H1 (cell line): ENCODE data around the gene KCNMB1. TPM values are rescaled to one million over a fixed set of nuclear protein-coding genes. Genes with fewer than 3 reads are reported as not detected.

Experiments
- CTCF ChIA-PET: fragments of 300-600 bp; sonication (Branson Sonifier 250); formaldehyde crosslinking; loops from one replicate; lab custom pipeline; 2021; ENCODE audit not compliant: partially characterized antibody; lab: Charles Lee
- POLR2A ChIA-PET: fragments of 300-600 bp; sonication (Branson Sonifier 250); formaldehyde crosslinking; loops from one replicate; lab custom pipeline; 2021; ENCODE audit warnings: inconsistent platforms; ENCODE audit not compliant: partially characterized antibody; lab: Charles Lee
- DNase-seq, 2 experiments: peaks; one replicate each; pipeline versions ENCODE4 v3.0.0 to v3.0.0-alpha.2; 2010 to 2022; ENCODE audit warnings: low spot score in 2 of 2, low read depth in 1 of 2, mixed read lengths in 1 of 2
- FAIRE-seq: peaks from 2 replicates; lab custom pipeline; 2011; peaks lifted over from hg19 to GRCh38; lab: Jason Lieb, UNC
- H2AFZ ChIP-seq: 2 replicates; pipeline ENCODE4 v1.8.1; 2012; ENCODE audit warnings: low read length, inconsistent platforms
- H2AK5ac ChIP-seq: 2 replicates; pipeline ENCODE4 v1.6.1; 2013; ENCODE audit warnings: low read depth, low read length
- H2BK120ac ChIP-seq: replicated peaks from 2 replicates; pipeline ENCODE3; 2013; ENCODE audit warnings: low read depth, low read length, inconsistent platforms
- H2BK12ac ChIP-seq: 2 replicates; pipeline ENCODE4 v1.6.1; 2013; ENCODE audit warnings: low read depth, low read length
- H2BK15ac ChIP-seq: 2 replicates; pipeline ENCODE4 v1.6.1; 2013; ENCODE audit warnings: low read length
- H2BK20ac ChIP-seq: 2 replicates; pipeline ENCODE4 v1.6.1; 2013; ENCODE audit warnings: low read length
- H2BK5ac ChIP-seq: 2 replicates; pipeline ENCODE4 v1.6.1; 2013; ENCODE audit warnings: low read depth, low read length
- H3K14ac ChIP-seq: 2 replicates; pipeline ENCODE4 v1.6.1; 2013; ENCODE audit warnings: inconsistent platforms; ENCODE audit not compliant: insufficient read length
- H3K18ac ChIP-seq: 2 replicates; pipeline ENCODE4 v1.6.1; 2013; ENCODE audit warnings: low read length; ENCODE audit errors: extremely low read depth
- H3K23ac ChIP-seq: 2 replicates; pipeline ENCODE4 v1.6.1; 2013; ENCODE audit warnings: inconsistent platforms; ENCODE audit not compliant: insufficient read length
- H3K23me2 ChIP-seq: 2 replicates; pipeline ENCODE4 v1.6.1; 2013; ENCODE audit warnings: low read depth, low read length
- H3K27ac ChIP-seq: 2 replicates; pipeline ENCODE4 v1.6.1; 2011; ENCODE audit warnings: low read depth, low read length, inconsistent platforms
- H3K27me3 ChIP-seq, 4 experiments: replicated peaks in 1 of 4; 1 replicate in 1 of 4; 2 replicates in 3 of 4; pipeline versions ENCODE4 v1.6.1 to v1.8.1; 2011 to 2013; ENCODE audit warnings: low read length in 3 of 4, mild to moderate bottlenecking in 3 of 4, inconsistent platforms in 2 of 4, mixed read lengths in 2 of 4, moderate library complexity in 1 of 4; ENCODE audit not compliant: control insufficient read depth in 3 of 4, insufficient read depth in 3 of 4; ENCODE audit errors: extremely low read depth in 1 of 4
- H3K36me3 ChIP-seq, 4 experiments: 2 replicates each; pipeline versions ENCODE4 v1.6.1 to v1.8.1; 2011 to 2013; ENCODE audit warnings: mild to moderate bottlenecking in 4 of 4, low read length in 3 of 4, moderate library complexity in 2 of 4, control low read depth in 1 of 4, inconsistent platforms in 1 of 4; ENCODE audit not compliant: insufficient read depth in 4 of 4, control insufficient read depth in 2 of 4
- H3K4ac ChIP-seq: replicated peaks from 2 replicates; pipeline ENCODE3; 2013; ENCODE audit warnings: low read length, low read depth, mixed read lengths, inconsistent platforms; ENCODE audit not compliant: insufficient read length
- H3K4me1 ChIP-seq, 4 experiments: replicated peaks in 1 of 4; 1 replicate in 1 of 4; 2 replicates in 3 of 4; pipeline versions ENCODE4 v1.6.1 to v1.8.1; 2011 to 2013; ENCODE audit warnings: low read length in 3 of 4, inconsistent platforms in 2 of 4, mixed read lengths in 1 of 4; ENCODE audit not compliant: insufficient read depth in 4 of 4, control insufficient read depth in 3 of 4
- H3K4me2 ChIP-seq, 2 experiments: 2 replicates each; pipeline versions ENCODE4 v1.6.1 to v1.8.1; 2011 to 2013; ENCODE audit warnings: low read depth in 2 of 2, low read length in 2 of 2, control low read depth in 1 of 2, inconsistent platforms in 1 of 2, mild to moderate bottlenecking in 1 of 2; ENCODE audit not compliant: insufficient read depth in 1 of 2
- H3K4me3 ChIP-seq, 4 experiments: fragments of 200-600, 300-600 bp in 1 of 4; sonication (generic), shearing (Covaris generic), sonication (Bioruptor Twin) in 1 of 4; 2 replicates each; pipeline versions ENCODE4 v1.5.1 to v1.8.1; 2011 to 2016; ENCODE audit warnings: low read length in 4 of 4, low read depth in 3 of 4, control low read depth in 2 of 4, inconsistent platforms in 2 of 4, mild to moderate bottlenecking in 2 of 4, mixed read lengths in 1 of 4, moderate library complexity in 1 of 4; ENCODE audit not compliant: insufficient read depth in 2 of 4; ENCODE audit errors: extremely low read depth in 1 of 4
- H3K56ac ChIP-seq: replicated peaks from 2 replicates; pipeline ENCODE3; 2013; ENCODE audit warnings: low read depth, mild to moderate bottlenecking, mixed read lengths, low read length, inconsistent platforms; ENCODE audit not compliant: insufficient read length
- H3K79me1 ChIP-seq: 2 replicates; pipeline ENCODE4 v1.6.1; 2013; ENCODE audit warnings: low read depth, low read length, control low read depth
- H3K79me2 ChIP-seq, 2 experiments: 2 replicates each; pipeline versions ENCODE4 v1.6.1 to v1.8.1; 2012 to 2013; ENCODE audit warnings: low read length in 2 of 2, mild to moderate bottlenecking in 2 of 2, inconsistent platforms in 1 of 2; ENCODE audit not compliant: insufficient read depth in 2 of 2, control insufficient read depth in 1 of 2
- H3K9ac ChIP-seq, 4 experiments: replicated peaks in 1 of 4; 1 replicate in 1 of 4; 2 replicates in 3 of 4; pipeline versions ENCODE4 v1.6.1 to v1.8.1; 2011 to 2013; ENCODE audit warnings: low read depth in 3 of 4, low read length in 3 of 4, control low read depth in 2 of 4, mild to moderate bottlenecking in 2 of 4, moderate library complexity in 2 of 4, inconsistent platforms in 1 of 4; ENCODE audit errors: extremely low read depth in 1 of 4
- H3K9me3 ChIP-seq, 2 experiments: 2 replicates each; pipeline versions ENCODE4 v1.6.1 to v1.8.1; 2012 to 2013; ENCODE audit warnings: mild to moderate bottlenecking in 2 of 2, moderate library complexity in 2 of 2, control low read depth in 1 of 2, inconsistent platforms in 1 of 2, low read depth in 1 of 2, low read length in 1 of 2, mixed read lengths in 1 of 2; ENCODE audit not compliant: insufficient read depth in 2 of 2
- H4K20me1 ChIP-seq, 2 experiments: replicated peaks in 1 of 2; 2 replicates each; pipeline versions ENCODE3 to v1.8.1; 2011 to 2013; ENCODE audit warnings: inconsistent platforms in 2 of 2, low read length in 2 of 2, mild to moderate bottlenecking in 1 of 2; ENCODE audit not compliant: insufficient read depth in 2 of 2, control insufficient read depth in 1 of 2
- H4K5ac ChIP-seq: 2 replicates; pipeline ENCODE4 v1.6.1; 2013; ENCODE audit warnings: low read length, low read depth, mixed read lengths, inconsistent platforms; ENCODE audit not compliant: insufficient read length
- H4K8ac ChIP-seq: 2 replicates; pipeline ENCODE4 v1.8.0; 2013; ENCODE audit warnings: mild to moderate bottlenecking, moderate library complexity, low read length, inconsistent platforms; ENCODE audit not compliant: insufficient read depth; ENCODE audit errors: extremely low read depth
- H4K91ac ChIP-seq: replicated peaks from 2 replicates; pipeline ENCODE3; 2013; ENCODE audit warnings: low read length, mixed read lengths, inconsistent platforms; ENCODE audit not compliant: insufficient read length
- WGBS, 2 experiments: shearing (Covaris generic) in 1 of 2; methylation state at CpG; one replicate each; pipeline versions ENCODE4 v1.1.6 to v1.1.7; 2013 to 2015; ENCODE audit warnings: low lambda C conversion rate in 2 of 2, mixed read lengths in 2 of 2, inconsistent platforms in 1 of 2, low coverage in 1 of 2, missing lambda C conversion rate in 1 of 2; ENCODE audit not compliant: insufficient replicate concordance in 2 of 2, insufficient coverage in 1 of 2, insufficient read length in 1 of 2; ENCODE audit errors: extremely low coverage in 1 of 2, missing lambda C conversion rate in 1 of 2; 5-methylcytosine and 5-hydroxymethylcytosine counted together
- polyA plus RNA-seq, 7 experiments: library from polyadenylated mRNA; depleted of rRNA in 3 of 7; stranded (reverse) in 5 of 7; unstranded in 2 of 7; fragments of >200 nt in 5 of 7; fragments of 200-250 nt in 2 of 7; gene quantifications; 1 replicate in 5 of 7; 2 replicates in 1 of 7; 4 replicates in 1 of 7; pipeline versions ENCODE4 v1.2.1 to v1.2.3, GENCODE V29; 2011 to 2013; ENCODE audit warnings: missing spikeins in 2 of 7, mixed read lengths in 2 of 7
- total RNA-seq: library from RNA; stranded (reverse); fragmentation: NEBNext Ultra II Directional; extraction: Animal tissue kit (Norgen Biotek cat#: 25700); gene quantifications from 2 replicates; pipeline ENCODE4 v1.2.1, GENCODE V29; 2021
- TF ChIP-seq, protein P1 (sequence below): IDR thresholded peaks from 2 replicates; pipeline ENCODE4 v1.6.1; 2012; ENCODE audit warnings: inconsistent platforms
- TF ChIP-seq, protein P2 (sequence below): IDR thresholded peaks from 2 replicates; pipeline ENCODE4 v1.6.1; 2011; ENCODE audit warnings: low read depth, mild to moderate bottlenecking, low read length; ENCODE audit not compliant: insufficient read depth

Gene KCNMB1
- total and polyA plus RNA-seq, 2 of the 8 experiments (the other 6 are each of a cell fraction or from before 2014, with no cell fraction given): 0.08 to 0.19 TPM

DNA sequence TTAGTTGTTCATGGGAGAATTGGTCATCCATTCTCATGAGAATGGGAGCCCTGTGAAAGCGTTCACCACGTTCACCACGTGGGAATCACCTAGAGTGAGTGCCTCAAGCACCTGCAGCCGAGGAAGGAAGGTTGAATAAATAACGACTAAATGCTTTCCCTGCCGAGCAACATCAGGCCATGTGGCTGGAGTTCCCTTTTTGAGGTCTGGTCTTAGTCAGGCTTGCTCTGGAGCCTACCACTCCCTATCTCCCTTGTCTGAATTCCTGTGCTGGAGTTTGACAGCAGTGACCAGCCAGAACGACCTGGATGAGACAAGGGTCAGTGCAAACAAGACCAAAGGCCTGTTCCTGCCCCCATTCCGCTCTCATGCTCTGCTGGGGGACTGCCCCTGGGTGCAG, 28.5 kb downstream of the KCNMB1 start:
- Histone ChIP-seq H3K9me3 (no peaks in the 10 kb centered on the region), H3K23me2 (no peaks in the 10 kb centered on the region), H4K8ac (no peak overlapping the region), H2BK20ac (no peak overlapping the region), H2AFZ (no peak overlapping the region), H2BK15ac (no peak overlapping the region), H4K5ac (no peak overlapping the region), H2BK12ac (peak overlapping the region; percentile 18; the same call in 1 of the 2 replicates), H3K4me3 (no peak overlapping the region), H4K20me1 (no peaks in the 10 kb centered on the region), H3K27ac (no peak overlapping the region), H3K27me3 (no peaks in the 10 kb centered on the region; a peak in 1 of 7 replicates), H3K23ac (no peak overlapping the region), H3K18ac (no peak overlapping the region)
- WGBS, 2 experiments: 86% methylated on average over 8 of the region's 8 CpGs; no CpG with 5 or more reads in 1 of the 2 experiments
- DNase-seq (no peak), FAIRE-seq (no peak)
- CTCF ChIA-PET: interaction anchor here (1.1 to 2.5 kb wide), 5 partner anchors 10 to 93 kb away, joined by 3 to 10 read pairs (median 5); no protein-coding TSS in a partner anchor
- TF ChIP-seq, protein P1, sequence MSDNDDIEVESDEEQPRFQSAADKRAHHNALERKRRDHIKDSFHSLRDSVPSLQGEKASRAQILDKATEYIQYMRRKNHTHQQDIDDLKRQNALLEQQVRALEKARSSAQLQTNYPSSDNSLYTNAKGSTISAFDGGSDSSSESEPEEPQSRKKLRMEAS: 0 out of 2 replicates have a peak, but pooled peaks have one; percentile 27
- TF ChIP-seq, protein P2, sequence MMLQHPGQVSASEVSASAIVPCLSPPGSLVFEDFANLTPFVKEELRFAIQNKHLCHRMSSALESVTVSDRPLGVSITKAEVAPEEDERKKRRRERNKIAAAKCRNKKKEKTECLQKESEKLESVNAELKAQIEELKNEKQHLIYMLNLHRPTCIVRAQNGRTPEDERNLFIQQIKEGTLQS: no peak
- TF ChIP-seq, all 59 proteins: peak for 1
- no peak overlapping the region for H2BK5ac ChIP-seq
- no peak overlapping the region for H3K4ac ChIP-seq
- no peak overlapping the region for H3K14ac ChIP-seq
- H3K79me2 ChIP-seq: no peaks in the 10 kb centered on the region
- no peaks in the 10 kb centered on the region for H3K79me1 ChIP-seq
- no peak overlapping the region for H2BK120ac ChIP-seq
- H3K56ac ChIP-seq: no peak overlapping the region
- no peak overlapping the region for H2AK5ac ChIP-seq
- H3K36me3 ChIP-seq: no peaks in the 10 kb centered on the region
- H4K91ac ChIP-seq: no peak overlapping the region
- H3K9ac ChIP-seq: no peak overlapping the region
- POLR2A ChIA-PET: no interaction called here
- H3K4me1 ChIP-seq: peaks cover 0 to 5% (median 2%) of the 10 kb centered on the region in 4 experiments; a peak in 4 of 7 replicates
- no peak overlapping the region for H3K4me2 ChIP-seq
